Subcutaneous adipose tissue (tissue), 4 donors: ENCODE results near the gene URB1. TPM values are rescaled to one million over a fixed set of nuclear protein-coding genes. Genes with fewer than 3 reads are reported as not detected.

Experiments
- total RNA-seq, 4 donors: library from RNA; depleted of rRNA; stranded (reverse); fragments of >200 nt; gene quantifications; one replicate each; pipeline ENCODE4 v1.1.0, GENCODE V29; 2016
- TF ChIP-seq, protein P1 (sequence below): fragments of 450-650 bp; IDR thresholded peaks from one replicate; pipeline ENCODE4 v1.5.1; 2016; ENCODE audit warnings: low read depth, mild to moderate bottlenecking, control low read depth, antibody characterized with exemption, moderate library complexity

The URB1 gene
- total RNA-seq, 4 donors from 2014 or later = 9.3 to 18.6 (median 14.2) TPM

DNA sequence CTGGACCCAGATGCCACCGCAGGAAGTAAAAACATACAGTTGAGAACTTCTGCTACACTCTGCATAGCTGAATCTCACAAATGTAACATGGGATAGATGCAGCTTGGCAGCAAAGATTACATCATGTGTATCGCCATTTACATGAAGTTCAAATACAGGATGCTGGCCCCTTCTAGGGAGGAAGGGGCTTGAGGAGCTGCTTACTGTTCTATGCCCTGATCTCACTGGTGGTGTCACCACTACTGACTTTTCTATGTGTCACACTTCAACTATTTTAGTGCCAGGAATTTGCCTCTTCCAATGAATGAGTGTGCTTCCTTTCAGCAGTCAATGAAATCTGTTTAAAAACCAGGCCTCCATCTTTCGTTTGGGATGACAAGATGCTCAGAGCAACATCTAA is 63.0 kb downstream of the URB1 start:
- TF ChIP-seq, protein P1, sequence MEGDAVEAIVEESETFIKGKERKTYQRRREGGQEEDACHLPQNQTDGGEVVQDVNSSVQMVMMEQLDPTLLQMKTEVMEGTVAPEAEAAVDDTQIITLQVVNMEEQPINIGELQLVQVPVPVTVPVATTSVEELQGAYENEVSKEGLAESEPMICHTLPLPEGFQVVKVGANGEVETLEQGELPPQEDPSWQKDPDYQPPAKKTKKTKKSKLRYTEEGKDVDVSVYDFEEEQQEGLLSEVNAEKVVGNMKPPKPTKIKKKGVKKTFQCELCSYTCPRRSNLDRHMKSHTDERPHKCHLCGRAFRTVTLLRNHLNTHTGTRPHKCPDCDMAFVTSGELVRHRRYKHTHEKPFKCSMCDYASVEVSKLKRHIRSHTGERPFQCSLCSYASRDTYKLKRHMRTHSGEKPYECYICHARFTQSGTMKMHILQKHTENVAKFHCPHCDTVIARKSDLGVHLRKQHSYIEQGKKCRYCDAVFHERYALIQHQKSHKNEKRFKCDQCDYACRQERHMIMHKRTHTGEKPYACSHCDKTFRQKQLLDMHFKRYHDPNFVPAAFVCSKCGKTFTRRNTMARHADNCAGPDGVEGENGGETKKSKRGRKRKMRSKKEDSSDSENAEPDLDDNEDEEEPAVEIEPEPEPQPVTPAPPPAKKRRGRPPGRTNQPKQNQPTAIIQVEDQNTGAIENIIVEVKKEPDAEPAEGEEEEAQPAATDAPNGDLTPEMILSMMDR = no peak

DNA sequence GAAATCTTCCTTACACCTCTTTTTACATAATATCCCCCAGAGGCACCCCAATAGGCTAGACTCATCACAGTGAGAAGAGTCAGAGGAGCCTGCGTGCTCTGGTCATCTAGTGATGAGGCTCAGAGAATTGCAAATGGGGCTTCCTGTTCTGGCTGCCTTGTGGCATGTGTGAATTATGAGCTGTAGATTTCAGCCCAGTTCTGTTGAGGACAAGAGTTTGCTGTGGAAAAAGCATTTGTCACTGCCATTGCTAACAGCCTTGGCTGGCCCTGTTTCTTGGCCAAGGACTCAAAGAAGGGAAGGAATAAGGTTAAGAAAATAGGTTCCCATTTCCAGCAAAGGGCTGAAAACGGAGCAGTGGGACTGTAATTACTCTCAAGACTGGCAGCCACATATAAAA is 63.5 kb downstream of the URB1 start:
- TF ChIP-seq, protein P1 = no peak

DNA sequence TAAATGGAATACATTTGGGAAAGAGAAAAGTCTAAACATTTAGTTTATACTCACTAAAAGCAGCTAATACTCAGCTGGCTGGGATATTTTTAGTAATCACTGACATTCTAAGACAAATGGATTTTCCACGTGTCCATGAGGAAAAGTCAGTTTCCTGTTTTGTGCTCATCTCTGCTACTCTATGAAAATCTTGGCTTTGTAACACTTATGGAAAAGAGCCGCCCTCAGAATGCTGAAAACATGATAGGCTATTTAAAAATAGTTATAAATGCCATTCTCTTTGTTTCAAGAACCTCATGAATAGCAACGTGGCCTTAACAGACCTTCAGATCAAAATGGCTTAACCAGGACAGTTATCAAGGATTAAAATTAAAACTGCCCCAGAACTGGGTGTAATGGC is 64.2 kb downstream of the URB1 start:
- TF ChIP-seq, protein P1 = no peak

DNA sequence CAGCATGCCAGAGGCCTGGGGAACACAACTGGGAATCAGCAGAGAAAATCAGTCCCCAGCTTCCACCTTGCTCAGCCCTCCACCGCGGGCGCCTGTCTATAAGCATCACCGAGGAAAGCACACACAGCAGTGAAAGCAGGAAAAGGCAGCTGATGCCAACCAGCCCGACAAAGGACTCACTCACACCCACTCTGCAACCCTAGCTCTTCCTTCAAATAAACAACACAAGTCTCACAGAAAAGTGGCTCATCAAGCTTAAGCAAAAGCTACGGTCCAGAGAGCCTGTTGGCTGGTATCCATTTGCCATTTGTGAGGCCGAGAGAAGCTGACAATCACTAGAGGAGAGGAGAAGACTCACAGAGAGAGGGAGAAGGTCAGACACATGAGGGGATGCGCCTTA is 67.1 kb downstream of the URB1 start:
- TF ChIP-seq, protein P1 = no peak

DNA sequence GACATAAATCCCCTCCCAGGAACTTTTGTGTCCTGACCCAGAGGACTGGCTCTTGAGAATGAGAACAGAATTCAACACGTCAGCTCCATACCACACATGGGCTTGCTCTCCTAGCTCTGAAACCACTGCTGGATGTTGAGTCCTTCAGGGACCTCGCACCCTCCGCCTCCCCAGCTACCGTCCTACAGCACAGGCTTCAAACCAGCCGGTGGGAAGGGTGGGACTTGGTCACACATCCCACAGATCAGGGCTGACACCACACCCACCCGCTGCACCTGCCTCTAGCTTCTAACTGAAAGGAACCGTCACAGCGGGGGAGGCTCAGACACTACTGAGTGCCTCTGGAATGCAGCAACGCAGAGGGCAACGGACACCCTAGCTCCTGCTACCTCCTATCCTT is 70.1 kb downstream of the URB1 start:
- TF ChIP-seq, protein P1 = no peak

DNA sequence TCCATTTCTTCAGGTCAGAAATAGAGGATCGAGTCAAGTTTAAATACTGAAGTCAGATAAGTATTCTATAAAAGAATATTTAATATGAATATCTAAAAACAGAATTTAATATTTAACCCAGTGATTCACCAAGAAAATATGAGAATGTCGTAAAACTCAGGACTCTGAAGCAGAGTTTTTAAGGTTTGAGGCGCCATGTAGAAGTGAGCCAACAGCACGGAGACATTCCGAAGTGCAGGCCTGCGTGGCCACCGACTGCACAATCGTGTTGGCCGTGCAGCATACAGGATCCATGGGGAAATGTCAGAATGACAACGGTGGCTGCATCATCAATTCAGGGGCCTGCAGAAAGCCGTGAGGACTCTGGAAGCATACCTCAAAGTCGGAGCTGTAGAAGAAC is 70.7 kb downstream of the URB1 start:
- TF ChIP-seq, protein P1 = no peak

DNA sequence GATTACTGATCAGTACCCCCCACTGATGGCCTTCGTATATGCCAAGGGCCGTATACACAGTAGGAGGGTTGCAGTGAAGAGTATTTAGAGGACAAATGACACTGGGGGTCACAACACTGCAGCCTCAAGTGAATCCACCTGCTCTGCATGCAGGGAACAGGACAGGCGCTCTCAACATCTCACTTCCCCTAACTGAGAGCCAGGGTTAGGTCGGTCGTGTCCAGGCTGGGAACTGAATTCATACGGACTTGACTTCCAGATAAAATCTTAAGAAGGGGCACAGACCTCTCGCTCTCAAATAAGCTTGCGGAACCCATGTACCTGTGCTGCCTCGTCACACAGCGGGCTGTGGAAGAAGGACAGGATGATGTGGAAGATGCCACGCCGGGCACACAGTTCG is 71.3 kb downstream of the URB1 start:
- TF ChIP-seq, protein P1 = no peak
